Measurements from ENCODE around the gene DCAF5. TPM values are rescaled to one million over a fixed set of nuclear protein-coding genes. Genes with fewer than 3 reads are reported as not detected.

DCAF5 gene
- total and polyA plus RNA-seq, 2 donors (not counting 1 experiment from before 2014, with no cell fraction given) = 62.2 to 65.5 TPM

DNA sequence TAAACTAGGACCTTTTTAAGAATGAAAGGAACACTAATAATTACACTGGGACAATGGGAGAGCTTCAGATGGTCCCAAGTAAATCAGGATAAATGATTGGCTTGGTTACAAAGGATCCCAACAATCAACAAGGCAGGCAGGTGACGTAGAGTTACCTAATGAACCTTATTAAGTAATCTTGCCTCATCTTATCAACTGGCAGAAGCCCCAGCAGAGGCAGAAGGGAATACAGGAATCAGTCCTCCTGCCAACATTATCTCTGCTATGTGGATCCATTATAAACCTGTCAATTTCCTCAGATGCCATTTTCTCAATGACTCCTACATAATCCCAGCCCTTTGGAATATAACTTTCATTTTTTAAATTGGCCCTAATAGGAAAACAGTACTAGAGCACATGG, 11.4 kb downstream of the DCAF5 start:
- TF ChIP-seq, protein P1, sequence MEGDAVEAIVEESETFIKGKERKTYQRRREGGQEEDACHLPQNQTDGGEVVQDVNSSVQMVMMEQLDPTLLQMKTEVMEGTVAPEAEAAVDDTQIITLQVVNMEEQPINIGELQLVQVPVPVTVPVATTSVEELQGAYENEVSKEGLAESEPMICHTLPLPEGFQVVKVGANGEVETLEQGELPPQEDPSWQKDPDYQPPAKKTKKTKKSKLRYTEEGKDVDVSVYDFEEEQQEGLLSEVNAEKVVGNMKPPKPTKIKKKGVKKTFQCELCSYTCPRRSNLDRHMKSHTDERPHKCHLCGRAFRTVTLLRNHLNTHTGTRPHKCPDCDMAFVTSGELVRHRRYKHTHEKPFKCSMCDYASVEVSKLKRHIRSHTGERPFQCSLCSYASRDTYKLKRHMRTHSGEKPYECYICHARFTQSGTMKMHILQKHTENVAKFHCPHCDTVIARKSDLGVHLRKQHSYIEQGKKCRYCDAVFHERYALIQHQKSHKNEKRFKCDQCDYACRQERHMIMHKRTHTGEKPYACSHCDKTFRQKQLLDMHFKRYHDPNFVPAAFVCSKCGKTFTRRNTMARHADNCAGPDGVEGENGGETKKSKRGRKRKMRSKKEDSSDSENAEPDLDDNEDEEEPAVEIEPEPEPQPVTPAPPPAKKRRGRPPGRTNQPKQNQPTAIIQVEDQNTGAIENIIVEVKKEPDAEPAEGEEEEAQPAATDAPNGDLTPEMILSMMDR (IDR thresholded peaks at IDR 0.05) = no peak
- no peak for TF ChIP-seq EZH2 (IDR thresholded peaks at IDR 0.05; ENCODE audit: borderline replicate concordance, insufficient read depth, low read depth, low read length, poor library complexity, severe bottlenecking)
- no peak overlapping the region for H3K27ac ChIP-seq (ENCODE audit: low read length in 2 of 2)
- no peak overlapping the region for H2AFZ ChIP-seq (ENCODE audit: insufficient read depth, low read depth, low read length, poor library complexity, severe bottlenecking)
- Mint-ChIP-seq H3K27me3 (no peaks in the 10 kb centered on the region), H3K4me1 (peaks cover 32% of the 10 kb centered on the region), H3K27ac (no peak overlapping the region), H3K4me3 (no peak overlapping the region), H3K9me3 (ENCODE audit: insufficient read depth) (no peaks in the 10 kb centered on the region)
- no peak for ATAC-seq (ENCODE audit: low read depth)
- H4K20me1 ChIP-seq (ENCODE audit: control insufficient read depth, insufficient read depth, low read length, poor library complexity, severe bottlenecking) = peaks cover 66% of the 10 kb centered on the region
- no peak overlapping the region for H3K9ac ChIP-seq (ENCODE audit: low read length)
- peaks cover 93% of the 10 kb centered on the region for H3K79me2 ChIP-seq (ENCODE audit: control insufficient read depth, insufficient read depth, low read length)
- no peak overlapping the region for H3K4me2 ChIP-seq (replicated peaks; ENCODE audit: low read depth, low read length, poor library complexity, severe bottlenecking)
- H3K4me3 ChIP-seq (ENCODE audit: control extremely low read depth in 1 of 5, extremely low read depth in 1 of 5, insufficient read depth in 1 of 5, low read depth in 2 of 5, low read length in 4 of 5) = no peak overlapping the region
- intact Hi-C loops (cut with micrococcal nuclease) = no loop called here
- DNase-seq = no peak
- ChIA-PET POLR2A (no interaction called here), CTCF (interaction anchor here (0.6 to 2.4 kb wide), 2 partner anchors 9 to 1510 kb away, joined by 3 to 8 read pairs; no protein-coding TSS in a partner anchor)
- peaks cover 0 to 7% of the 10 kb centered on the region in 2 experiments for H3K36me3 ChIP-seq (replicated peaks in 1 of 2; ENCODE audit: control extremely low read depth in 1 of 2, control insufficient read depth in 1 of 2, extremely low read depth in 1 of 2, insufficient read depth in 2 of 2, low read length in 1 of 2)
- H3K9me3 ChIP-seq (ENCODE audit: control extremely low read depth in 1 of 3, control insufficient read depth in 2 of 3, insufficient read depth in 1 of 3, low read length in 2 of 3) = no peaks in the 10 kb centered on the region
- no peaks in the 10 kb centered on the region for H3K27me3 ChIP-seq (replicated peaks in 1 of 4; ENCODE audit: control extremely low read depth in 1 of 4, control insufficient read depth in 3 of 4, insufficient read depth in 4 of 4, low read length in 3 of 4)
- no peaks in the 10 kb centered on the region for H3K4me1 ChIP-seq (ENCODE audit: control insufficient read depth in 2 of 2, insufficient read depth in 2 of 2, low read length in 2 of 2)
- WGBS (ENCODE audit: insufficient coverage) = 75% methylated on average over 1 of the region's 1 CpG

DNA sequence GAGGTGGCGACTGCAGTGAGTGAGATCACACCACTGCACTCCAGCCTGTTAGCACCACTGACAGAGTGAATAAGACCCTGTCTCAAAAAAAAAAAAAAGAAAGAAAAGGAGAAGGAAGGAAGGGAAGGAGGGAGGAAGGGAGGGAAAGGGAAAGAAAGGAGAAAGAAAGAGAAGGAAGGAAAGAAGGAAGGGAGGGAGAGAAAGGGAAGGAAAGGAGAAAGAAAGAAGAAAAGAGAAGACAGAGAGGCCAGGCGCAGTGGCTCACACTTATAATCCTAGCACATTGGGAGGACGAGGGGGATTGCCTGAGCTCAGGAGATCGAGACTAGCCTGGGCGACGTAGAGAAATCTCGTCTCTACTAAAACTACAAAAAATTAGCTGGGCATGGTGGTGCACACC, 13.2 kb downstream of the DCAF5 start:
- POLR2A ChIA-PET = no interaction called here

More for the DNA sequence above, 13.2 kb downstream of the DCAF5 start:
- Mint-ChIP-seq H3K4me1 (peaks cover 32% of the 10 kb centered on the region), H3K9me3 (ENCODE audit: insufficient read depth) (no peaks in the 10 kb centered on the region), H3K27me3 (no peaks in the 10 kb centered on the region), H3K27ac (no peak overlapping the region), H3K4me3 (no peak overlapping the region)
- ATAC-seq (ENCODE audit: low read depth) (no peak), DNase-seq (no peak)
- Histone ChIP-seq H3K27me3 (replicated peaks in 1 of 4; ENCODE audit: control extremely low read depth in 1 of 4, control insufficient read depth in 3 of 4, insufficient read depth in 4 of 4, low read length in 3 of 4) (no peaks in the 10 kb centered on the region), H3K36me3 (replicated peaks in 1 of 2; ENCODE audit: control extremely low read depth in 1 of 2, control insufficient read depth in 1 of 2, extremely low read depth in 1 of 2, insufficient read depth in 2 of 2, low read length in 1 of 2) (peaks cover 0 to 7% of the 10 kb centered on the region in 2 experiments), H4K20me1 (ENCODE audit: control insufficient read depth, insufficient read depth, low read length, poor library complexity, severe bottlenecking) (peaks cover 56% of the 10 kb centered on the region), H3K9me3 (ENCODE audit: control extremely low read depth in 1 of 3, control insufficient read depth in 2 of 3, insufficient read depth in 1 of 3, low read length in 2 of 3) (no peaks in the 10 kb centered on the region), H3K4me2 (replicated peaks; ENCODE audit: low read depth, low read length, poor library complexity, severe bottlenecking) (no peak overlapping the region), H3K4me3 (ENCODE audit: control extremely low read depth in 1 of 5, extremely low read depth in 1 of 5, insufficient read depth in 1 of 5, low read depth in 2 of 5, low read length in 4 of 5) (no peak overlapping the region), H2AFZ (ENCODE audit: insufficient read depth, low read depth, low read length, poor library complexity, severe bottlenecking) (no peak overlapping the region), H3K4me1 (ENCODE audit: control insufficient read depth in 2 of 2, insufficient read depth in 2 of 2, low read length in 2 of 2) (no peaks in the 10 kb centered on the region), H3K27ac (ENCODE audit: low read length in 2 of 2) (no peak overlapping the region), H3K9ac (ENCODE audit: low read length) (no peak overlapping the region), H3K79me2 (ENCODE audit: control insufficient read depth, insufficient read depth, low read length) (peaks cover 90% of the 10 kb centered on the region)
- intact Hi-C loops (cut with micrococcal nuclease) = no loop called here
- no peak for TF ChIP-seq EZH2 (IDR thresholded peaks at IDR 0.05; ENCODE audit: borderline replicate concordance, insufficient read depth, low read depth, low read length, poor library complexity, severe bottlenecking)
- TF ChIP-seq, protein P1 (IDR thresholded peaks at IDR 0.05) = no peak
- 67% methylated on average over 3 of the region's 7 CpGs for WGBS (ENCODE audit: insufficient coverage)
- CTCF ChIA-PET = interaction anchor here (2.4 kb wide), 1 partner anchor 11 kb away, joined by 8 read pairs; no protein-coding TSS in a partner anchor

Data from B cell (primary cell).